ENCODE data around the gene FMO5.

FMO5 gene

GRCh38 chr1:147204080-147204479 is 21.1 kb downstream of the FMO5 start:
- no peak for TF ChIP-seq CTCF (IDR thresholded peaks at IDR 0.05; ENCODE audit: low read depth, low read length, poor library complexity, severe bottlenecking)
- TF ChIP-seq EZH2phosphoT487 (IDR thresholded peaks at IDR 0.05; ENCODE audit: borderline replicate concordance, low read length): no peak
- Histone ChIP-seq H3K4me1 (ENCODE audit: control insufficient read depth, low read length) (peaks cover 11% of the 10 kb centered on the region), H3K4me3 (ENCODE audit: low read length) (no peak overlapping the region), H3K9me2 (replicated peaks; ENCODE audit: control insufficient read depth, low read length) (no peaks in the 10 kb centered on the region), H3K27me3 (ENCODE audit: control insufficient read depth, low read length) (no peaks in the 10 kb centered on the region), H3K27ac (ENCODE audit: low read depth, low read length) (no peak overlapping the region), H3K79me2 (ENCODE audit: control insufficient read depth, low read length) (no peaks in the 10 kb centered on the region), H3K4me2 (ENCODE audit: low read length) (no peak overlapping the region), H3K36me3 (ENCODE audit: control insufficient read depth, low read length) (no peaks in the 10 kb centered on the region), H3F3A (ENCODE audit: control insufficient read depth, insufficient read depth) (no peaks in the 10 kb centered on the region), H4K20me1 (ENCODE audit: control insufficient read depth, insufficient read depth, low read depth, low read length) (no peaks in the 10 kb centered on the region), H3K9me3 (ENCODE audit: control insufficient read depth, insufficient read depth, low read length) (no peaks in the 10 kb centered on the region)

- no peak overlapping the region for H3K27ac ChIP-seq (ENCODE audit: low read depth, low read length)
- H3K9me3 ChIP-seq (ENCODE audit: control insufficient read depth, insufficient read depth, low read length): peaks cover 3% of the 10 kb centered on the region; the same call in 1 of the 2 replicates
- H3K4me3 ChIP-seq (ENCODE audit: low read length): no peak overlapping the region
- H3K9me2 ChIP-seq (replicated peaks; ENCODE audit: control insufficient read depth, low read length): no peaks in the 10 kb centered on the region
- no peaks in the 10 kb centered on the region for H3F3A ChIP-seq (ENCODE audit: control insufficient read depth, insufficient read depth)
- H3K27me3 ChIP-seq (ENCODE audit: control insufficient read depth, low read length): no peaks in the 10 kb centered on the region
- no peak overlapping the region for H3K4me2 ChIP-seq (ENCODE audit: low read length)
- H4K20me1 ChIP-seq (ENCODE audit: control insufficient read depth, insufficient read depth, low read depth, low read length): no peaks in the 10 kb centered on the region
- no peaks in the 10 kb centered on the region for H3K79me2 ChIP-seq (ENCODE audit: control insufficient read depth, low read length)
- H3K4me1 ChIP-seq (ENCODE audit: control insufficient read depth, low read length): peaks cover 9% of the 10 kb centered on the region
- TF ChIP-seq CTCF (IDR thresholded peaks at IDR 0.05; ENCODE audit: low read depth, low read length, poor library complexity, severe bottlenecking): no peak
- no peak for TF ChIP-seq EZH2phosphoT487 (IDR thresholded peaks at IDR 0.05; ENCODE audit: borderline replicate concordance, low read length)
- no peaks in the 10 kb centered on the region for H3K36me3 ChIP-seq (ENCODE audit: control insufficient read depth, low read length)
These were observed 22.6 kb downstream of the FMO5 start for GRCh38 chr1:147202576-147202975.

GRCh38 chr1:147201786-147202185 is 23.4 kb downstream of the FMO5 start:
- Histone ChIP-seq H3K4me2 (ENCODE audit: low read length) (no peak overlapping the region), H3F3A (ENCODE audit: control insufficient read depth, insufficient read depth) (no peaks in the 10 kb centered on the region), H3K36me3 (ENCODE audit: control insufficient read depth, low read length) (no peaks in the 10 kb centered on the region), H3K4me1 (ENCODE audit: control insufficient read depth, low read length) (peaks cover 9% of the 10 kb centered on the region), H4K20me1 (ENCODE audit: control insufficient read depth, insufficient read depth, low read depth, low read length) (no peaks in the 10 kb centered on the region), H3K27ac (ENCODE audit: low read depth, low read length) (no peak overlapping the region), H3K79me2 (ENCODE audit: control insufficient read depth, low read length) (no peaks in the 10 kb centered on the region), H3K27me3 (ENCODE audit: control insufficient read depth, low read length) (no peaks in the 10 kb centered on the region), H3K9me2 (replicated peaks; ENCODE audit: control insufficient read depth, low read length) (no peaks in the 10 kb centered on the region), H3K9me3 (ENCODE audit: control insufficient read depth, insufficient read depth, low read length) (peaks cover 3% of the 10 kb centered on the region; the same call in 1 of the 2 replicates), H3K4me3 (ENCODE audit: low read length) (no peak overlapping the region)
- no peak for TF ChIP-seq EZH2phosphoT487 (IDR thresholded peaks at IDR 0.05; ENCODE audit: borderline replicate concordance, low read length)
- TF ChIP-seq CTCF (IDR thresholded peaks at IDR 0.05; ENCODE audit: low read depth, low read length, poor library complexity, severe bottlenecking): no peak
